Stimulated activated memory B cell treated with anti-CD40 and anti-IgM and Interleukin-4, amounts not matched to agents 10 μg/mL and 1 μg/mL and 100 μg/mL, for 72 hours (primary cell): ENCODE results near the gene KLHL26.
A peak's percentile ranks its signal among the peaks of the same experiment; 100 is the strongest.
"Not testable (repeated sequence)": the region's sequence is repeated elsewhere in the genome, so short reads cannot be mapped to it uniquely, and the experiment has no call there.

Experiments used
- ATAC-seq: fragments of 150-1000 bp; cut with Tn5 transposase; 2 replicates; pipeline ENCODE4 v1.10.0; 2021
- H3K27ac Mint-ChIP-seq: one replicate; pipeline ENCODE4 v1.8.0; 2022; ENCODE audit warnings: mild to moderate bottlenecking, mixed read lengths
- H3K27me3 Mint-ChIP-seq: one replicate; pipeline ENCODE4 v1.8.0; 2022; ENCODE audit warnings: mixed read lengths
- H3K36me3 Mint-ChIP-seq: one replicate; pipeline ENCODE4 v1.8.0; 2022; ENCODE audit warnings: mixed read lengths
- H3K4me1 Mint-ChIP-seq: one replicate; pipeline ENCODE4 v1.8.0; 2022; ENCODE audit warnings: mixed read lengths
- H3K4me3 Mint-ChIP-seq: one replicate; pipeline ENCODE4 v1.8.0; 2022; ENCODE audit warnings: mild to moderate bottlenecking, moderate library complexity, mixed read lengths
- H3K9me3 Mint-ChIP-seq: one replicate; pipeline ENCODE4 v1.8.0; 2022; ENCODE audit warnings: mixed read lengths

KLHL26 gene

GRCh38 chr19:18671303-18672043 is 34.6 kb downstream of the KLHL26 start:
- Mint-ChIP-seq H3K4me3 (no peak overlapping the region), H3K9me3 (no peaks in the 10 kb centered on the region), H3K27ac (no peak overlapping the region), H3K36me3 (peaks cover 20% of the 10 kb centered on the region), H3K4me1 (no peaks in the 10 kb centered on the region), H3K27me3 (no peaks in the 10 kb centered on the region)
- ATAC-seq, result no peak

GRCh38 chr19:18672044-18672451 is 35.2 kb downstream of the KLHL26 start:
- Mint-ChIP-seq H3K4me3 (no peak overlapping the region), H3K9me3 (no peaks in the 10 kb centered on the region), H3K4me1 (no peaks in the 10 kb centered on the region), H3K27ac (no peak overlapping the region), H3K36me3 (peaks cover 20% of the 10 kb centered on the region), H3K27me3 (no peaks in the 10 kb centered on the region)
- no peak for ATAC-seq

- ATAC-seq, result no peak
- H3K27ac Mint-ChIP-seq, result no peak overlapping the region
- H3K36me3 Mint-ChIP-seq, result peaks cover 15% of the 10 kb centered on the region
- H3K4me1 Mint-ChIP-seq, result no peaks in the 10 kb centered on the region
- no peak overlapping the region for H3K4me3 Mint-ChIP-seq
- no peaks in the 10 kb centered on the region for H3K9me3 Mint-ChIP-seq
- H3K27me3 Mint-ChIP-seq, result no peaks in the 10 kb centered on the region
These were observed 35.9 kb downstream of the KLHL26 start for GRCh38 chr19:18672606-18673337.

GRCh38 chr19:18674616-18675015 is 37.8 kb downstream of the KLHL26 start:
- Mint-ChIP-seq H3K27me3 (no peaks in the 10 kb centered on the region), H3K36me3 (peaks cover 8% of the 10 kb centered on the region), H3K4me1 (no peaks in the 10 kb centered on the region), H3K4me3 (no peak overlapping the region), H3K9me3 (no peaks in the 10 kb centered on the region), H3K27ac (no peak overlapping the region)
- no peak for ATAC-seq

GRCh38 chr19:18675779-18676178 is 39.0 kb downstream of the KLHL26 start:
- no peaks in the 10 kb centered on the region for H3K36me3 Mint-ChIP-seq
- no peaks in the 10 kb centered on the region for H3K9me3 Mint-ChIP-seq
- no peak overlapping the region for H3K4me3 Mint-ChIP-seq
- no peak for ATAC-seq
- no peaks in the 10 kb centered on the region for H3K4me1 Mint-ChIP-seq
- H3K27me3 Mint-ChIP-seq, result no peaks in the 10 kb centered on the region
- H3K27ac Mint-ChIP-seq, result no peak overlapping the region

GRCh38 chr19:18676692-18677091 is 39.9 kb downstream of the KLHL26 start:
- ATAC-seq, result no peak
- H3K4me3 Mint-ChIP-seq, result no peak overlapping the region
- H3K9me3 Mint-ChIP-seq, result no peaks in the 10 kb centered on the region
- no peaks in the 10 kb centered on the region for H3K27me3 Mint-ChIP-seq
- H3K27ac Mint-ChIP-seq, result no peak overlapping the region
- H3K4me1 Mint-ChIP-seq, result no peaks in the 10 kb centered on the region
- no peaks in the 10 kb centered on the region for H3K36me3 Mint-ChIP-seq

- Mint-ChIP-seq H3K4me3 (no peak overlapping the region), H3K27me3 (no peaks in the 10 kb centered on the region), H3K27ac (no peak overlapping the region), H3K36me3 (no peaks in the 10 kb centered on the region), H3K9me3 (no peaks in the 10 kb centered on the region), H3K4me1 (no peaks in the 10 kb centered on the region)
- no peak for ATAC-seq
These were observed 40.3 kb downstream of the KLHL26 start for GRCh38 chr19:18677156-18677555.

GRCh38 chr19:18680148-18680547 is 43.3 kb downstream of the KLHL26 start:
- H3K9me3 Mint-ChIP-seq, H3K27ac Mint-ChIP-seq, H3K4me3 Mint-ChIP-seq, H3K27me3 Mint-ChIP-seq, ATAC-seq, H3K36me3 Mint-ChIP-seq: not testable (repeated sequence)
- peaks cover 14% of the 10 kb centered on the region for H3K4me1 Mint-ChIP-seq

GRCh38 chr19:18682807-18683108 is 45.9 kb downstream of the KLHL26 start:
- peaks cover 1% of the 10 kb centered on the region for H3K36me3 Mint-ChIP-seq
- no peak for ATAC-seq
- no peaks in the 10 kb centered on the region for H3K9me3 Mint-ChIP-seq
- peaks cover 29% of the 10 kb centered on the region for H3K4me1 Mint-ChIP-seq
- H3K27ac Mint-ChIP-seq, result peak overlapping the region; percentile 86
- peak overlapping the region; percentile 90 for H3K4me3 Mint-ChIP-seq
- no peaks in the 10 kb centered on the region for H3K27me3 Mint-ChIP-seq

GRCh38 chr19:18683109-18683957 is 46.5 kb downstream of the KLHL26 start, which contains the start of gene CRTC1:
Gene CRTC1 (plus strand): TSS chr19:18683680. CDS start chr19:18683703, 23 bp downstream.
- Mint-ChIP-seq H3K36me3 (peaks cover 6% of the 10 kb centered on the region), H3K4me3 (peak within 1 kb of the TSS; percentile 90), H3K4me1 (peaks cover 35% of the 10 kb centered on the region)

GRCh38 chr19:18683958-18684641 is 47.3 kb downstream of the KLHL26 start:
- H3K27ac Mint-ChIP-seq, result peak overlapping the region; percentile 86
- H3K27me3 Mint-ChIP-seq, result no peaks in the 10 kb centered on the region
- peaks cover 36% of the 10 kb centered on the region for H3K4me1 Mint-ChIP-seq
- no peaks in the 10 kb centered on the region for H3K9me3 Mint-ChIP-seq
- ATAC-seq, result peak; percentile 2
- peaks cover 6% of the 10 kb centered on the region for H3K36me3 Mint-ChIP-seq
- H3K4me3 Mint-ChIP-seq, result peak overlapping the region; percentile 75

More at GRCh38 chr19:18683109-18683957, 46.5 kb downstream of the KLHL26 start, which contains the start of gene CRTC1:
- Mint-ChIP-seq H3K27me3 (no peaks in the 10 kb centered on the region), H3K27ac (peak within 1 kb of the TSS; percentile 86), H3K9me3 (no peaks in the 10 kb centered on the region)
- peak; percentile 86 for ATAC-seq

GRCh38 chr19:18684642-18684993 is 47.8 kb downstream of the KLHL26 start:
- ATAC-seq, result no peak
- Mint-ChIP-seq H3K27ac (peak overlapping the region; percentile 20), H3K4me3 (peak overlapping the region; percentile 0), H3K27me3 (no peaks in the 10 kb centered on the region), H3K9me3 (no peaks in the 10 kb centered on the region), H3K4me1 (peaks cover 38% of the 10 kb centered on the region), H3K36me3 (peaks cover 6% of the 10 kb centered on the region)

GRCh38 chr19:18685597-18686190 is 48.9 kb downstream of the KLHL26 start:
- H3K36me3 Mint-ChIP-seq, result peaks cover 6% of the 10 kb centered on the region
- H3K9me3 Mint-ChIP-seq, result no peaks in the 10 kb centered on the region
- H3K4me3 Mint-ChIP-seq, result no peak overlapping the region
- H3K4me1 Mint-ChIP-seq, result peaks cover 42% of the 10 kb centered on the region
- peak overlapping the region; percentile 20 for H3K27ac Mint-ChIP-seq
- no peak for ATAC-seq
- no peaks in the 10 kb centered on the region for H3K27me3 Mint-ChIP-seq

GRCh38 chr19:18687740-18688465 is 51.1 kb downstream of the KLHL26 start:
- ATAC-seq, result no peak
- peaks cover 41% of the 10 kb centered on the region for H3K4me1 Mint-ChIP-seq
- H3K27ac Mint-ChIP-seq, result no peak overlapping the region
- no peak overlapping the region for H3K4me3 Mint-ChIP-seq
- H3K36me3 Mint-ChIP-seq, result peaks cover 6% of the 10 kb centered on the region
- H3K9me3 Mint-ChIP-seq, result no peaks in the 10 kb centered on the region
- no peaks in the 10 kb centered on the region for H3K27me3 Mint-ChIP-seq
